Breast epithelium (tissue), 3 donors: ENCODE data around the gene IL1RAPL2.

Experiments used
- POLR2A ChIP-seq: fragments of 450-650 bp; IDR thresholded peaks from one replicate; pipeline ENCODE4 v1.6.1; 2016; ENCODE audit warnings: antibody characterized with exemption, mild to moderate bottlenecking, moderate library complexity
- POLR2AphosphoS5 ChIP-seq, 3 donors: sonication (generic); formaldehyde crosslinking; IDR thresholded peaks; one replicate each; pipeline ENCODE4 v1.6.1; 2017; ENCODE audit warnings: antibody characterized with exemption in 3 of 3
- TF ChIP-seq, protein P1 (sequence below), 3 donors: fragments of 450-650 bp; IDR thresholded peaks; one replicate each; pipeline ENCODE4 v1.5.1; 2016 to 2017; ENCODE audit warnings: antibody characterized with exemption in 3 of 3, mild to moderate bottlenecking in 3 of 3, moderate library complexity in 3 of 3

DNA sequence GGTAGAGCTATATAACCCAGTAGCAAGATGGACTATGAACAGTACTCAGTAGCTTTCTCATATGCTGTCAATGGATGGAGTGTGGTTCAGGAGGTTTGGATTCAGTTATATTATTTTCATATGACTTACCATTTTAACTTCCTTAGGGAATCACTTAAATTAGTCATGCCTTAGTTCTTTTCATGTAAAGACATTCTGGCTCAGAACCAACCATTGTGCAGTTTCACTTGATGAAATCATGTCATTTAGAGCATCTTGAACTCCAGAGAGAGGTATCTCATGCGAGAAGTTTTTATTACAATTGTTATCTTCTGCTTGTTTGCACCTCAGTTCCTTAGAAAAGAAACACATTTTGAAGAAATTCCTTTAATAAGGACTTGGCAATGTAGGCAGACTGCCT is 55.8 kb downstream of the IL1RAPL2 start:
- TF ChIP-seq POLR2A (no peak), POLR2AphosphoS5 (IDR thresholded peaks at IDR 0.05) (no peak)
- TF ChIP-seq, protein P1, sequence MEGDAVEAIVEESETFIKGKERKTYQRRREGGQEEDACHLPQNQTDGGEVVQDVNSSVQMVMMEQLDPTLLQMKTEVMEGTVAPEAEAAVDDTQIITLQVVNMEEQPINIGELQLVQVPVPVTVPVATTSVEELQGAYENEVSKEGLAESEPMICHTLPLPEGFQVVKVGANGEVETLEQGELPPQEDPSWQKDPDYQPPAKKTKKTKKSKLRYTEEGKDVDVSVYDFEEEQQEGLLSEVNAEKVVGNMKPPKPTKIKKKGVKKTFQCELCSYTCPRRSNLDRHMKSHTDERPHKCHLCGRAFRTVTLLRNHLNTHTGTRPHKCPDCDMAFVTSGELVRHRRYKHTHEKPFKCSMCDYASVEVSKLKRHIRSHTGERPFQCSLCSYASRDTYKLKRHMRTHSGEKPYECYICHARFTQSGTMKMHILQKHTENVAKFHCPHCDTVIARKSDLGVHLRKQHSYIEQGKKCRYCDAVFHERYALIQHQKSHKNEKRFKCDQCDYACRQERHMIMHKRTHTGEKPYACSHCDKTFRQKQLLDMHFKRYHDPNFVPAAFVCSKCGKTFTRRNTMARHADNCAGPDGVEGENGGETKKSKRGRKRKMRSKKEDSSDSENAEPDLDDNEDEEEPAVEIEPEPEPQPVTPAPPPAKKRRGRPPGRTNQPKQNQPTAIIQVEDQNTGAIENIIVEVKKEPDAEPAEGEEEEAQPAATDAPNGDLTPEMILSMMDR (IDR thresholded peaks at IDR 0.05), result no peak
